Esophagus muscularis mucosa (tissue), 4 donors: ENCODE measurements around the gene PAX5. TPM values are rescaled to one million over a fixed set of nuclear protein-coding genes. Genes with fewer than 3 reads are reported as not detected.

Experiments used
- DNase-seq: peaks from one replicate; pipeline ENCODE4 v3.0.0-alpha.2; 2017; ENCODE audit errors: extremely low spot score
- H3K27ac ChIP-seq, 4 donors: fragments of 200-600 bp; sonication (generic); replicated peaks in 1 of 4; 1 replicate in 3 of 4; 2 replicates in 1 of 4; pipeline ENCODE4 v1.5.1; 2016 to 2019; ENCODE audit warnings: mild to moderate bottlenecking in 1 of 4
- H3K27me3 ChIP-seq, 4 donors: fragments of 200-600 bp; sonication (generic); one replicate each; pipeline versions ENCODE4 v1.5.1 to v1.6.0; 2016 to 2019
- H3K36me3 ChIP-seq, 4 donors: fragments of 200-600 bp; sonication (generic); one replicate each; pipeline ENCODE4 v1.5.1; 2016 to 2019
- H3K4me1 ChIP-seq, 4 donors: fragments of 200-600 bp; sonication (generic); one replicate each; pipeline ENCODE4 v1.5.1; 2016 to 2019
- H3K4me3 ChIP-seq, 4 donors: fragments of 200-600 bp; sonication (generic); 1 replicate in 2 of 4; 2 replicates in 2 of 4; pipeline ENCODE4 v1.5.1; 2016 to 2019; ENCODE audit warnings: mild to moderate bottlenecking in 4 of 4, moderate library complexity in 1 of 4
- H3K9me3 ChIP-seq, 4 donors: fragments of 200-600 bp; sonication (generic); 1 replicate in 3 of 4; 2 replicates in 1 of 4; pipeline ENCODE4 v1.5.1; 2016 to 2019
- EP300 ChIP-seq: sonication (generic); formaldehyde crosslinking; IDR thresholded peaks from one replicate; pipeline ENCODE4 v1.6.1; 2017; ENCODE audit warnings: antibody characterized with exemption
- POLR2A ChIP-seq: fragments of 450-650 bp; IDR thresholded peaks from one replicate; pipeline ENCODE4 v1.6.1; 2017; ENCODE audit warnings: antibody characterized with exemption, moderate library complexity, mild to moderate bottlenecking, low read depth
- POLR2AphosphoS5 ChIP-seq, 2 donors: sonication (generic); formaldehyde crosslinking; IDR thresholded peaks; one replicate each; pipeline ENCODE4 v1.6.1; 2017; ENCODE audit warnings: antibody characterized with exemption in 2 of 2
- WGBS: methylation state at CpG from one replicate; pipeline ENCODE4 v1.1.5; 2018; 5-methylcytosine and 5-hydroxymethylcytosine counted together
- intact Hi-C: fragments of 100-400 bp; cut with DNase I; formaldehyde crosslinking; loops from one replicate; pipeline ENCODE4 v1.15.1; 2023
- total RNA-seq, 4 donors: library from RNA; depleted of rRNA; stranded (reverse); fragments of >200 nt; gene quantifications; one replicate each; pipeline versions ENCODE4 v1.1.0 to v1.2.1, GENCODE V29; 2016
- TF ChIP-seq, protein P1 (sequence below), 3 experiments: fragments of 200-600 bp in 2 of 3; fragments of 450-650 bp in 1 of 3; sonication (generic) in 2 of 3; IDR thresholded peaks; one replicate each; pipeline ENCODE4 v1.5.1; 2017 to 2019; ENCODE audit warnings: antibody characterized with exemption in 3 of 3, mild to moderate bottlenecking in 2 of 3, moderate library complexity in 1 of 3

The PAX5 gene
- total RNA-seq, 4 donors from 2014 or later, result 0.17 TPM; not detected in 3

GRCh38 chr9:36815566-36816348 is 218.3 kb downstream of the PAX5 start:
- Histone ChIP-seq H3K27ac (no peak overlapping the region), H3K4me1 (peaks cover 12 to 21% (median 15%) of the 10 kb centered on the region in 4 donors), H3K9me3 (no peaks in the 10 kb centered on the region), H3K36me3 (no peaks in the 10 kb centered on the region), H3K4me3 (no peak overlapping the region), H3K27me3 (peaks cover 0 to 7% (median 0%) of the 10 kb centered on the region in 4 donors)
- intact Hi-C loops, result no loop called here
- DNase-seq, result no peak
- no peak for TF ChIP-seq POLR2A
- TF ChIP-seq, protein P1, sequence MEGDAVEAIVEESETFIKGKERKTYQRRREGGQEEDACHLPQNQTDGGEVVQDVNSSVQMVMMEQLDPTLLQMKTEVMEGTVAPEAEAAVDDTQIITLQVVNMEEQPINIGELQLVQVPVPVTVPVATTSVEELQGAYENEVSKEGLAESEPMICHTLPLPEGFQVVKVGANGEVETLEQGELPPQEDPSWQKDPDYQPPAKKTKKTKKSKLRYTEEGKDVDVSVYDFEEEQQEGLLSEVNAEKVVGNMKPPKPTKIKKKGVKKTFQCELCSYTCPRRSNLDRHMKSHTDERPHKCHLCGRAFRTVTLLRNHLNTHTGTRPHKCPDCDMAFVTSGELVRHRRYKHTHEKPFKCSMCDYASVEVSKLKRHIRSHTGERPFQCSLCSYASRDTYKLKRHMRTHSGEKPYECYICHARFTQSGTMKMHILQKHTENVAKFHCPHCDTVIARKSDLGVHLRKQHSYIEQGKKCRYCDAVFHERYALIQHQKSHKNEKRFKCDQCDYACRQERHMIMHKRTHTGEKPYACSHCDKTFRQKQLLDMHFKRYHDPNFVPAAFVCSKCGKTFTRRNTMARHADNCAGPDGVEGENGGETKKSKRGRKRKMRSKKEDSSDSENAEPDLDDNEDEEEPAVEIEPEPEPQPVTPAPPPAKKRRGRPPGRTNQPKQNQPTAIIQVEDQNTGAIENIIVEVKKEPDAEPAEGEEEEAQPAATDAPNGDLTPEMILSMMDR (IDR thresholded peaks at IDR 0.05), result no peak
- no peak for TF ChIP-seq EP300
- TF ChIP-seq POLR2AphosphoS5 (IDR thresholded peaks at IDR 0.05), result no peak
- 88% methylated on average over 6 of the region's 7 CpGs for WGBS

DNA sequence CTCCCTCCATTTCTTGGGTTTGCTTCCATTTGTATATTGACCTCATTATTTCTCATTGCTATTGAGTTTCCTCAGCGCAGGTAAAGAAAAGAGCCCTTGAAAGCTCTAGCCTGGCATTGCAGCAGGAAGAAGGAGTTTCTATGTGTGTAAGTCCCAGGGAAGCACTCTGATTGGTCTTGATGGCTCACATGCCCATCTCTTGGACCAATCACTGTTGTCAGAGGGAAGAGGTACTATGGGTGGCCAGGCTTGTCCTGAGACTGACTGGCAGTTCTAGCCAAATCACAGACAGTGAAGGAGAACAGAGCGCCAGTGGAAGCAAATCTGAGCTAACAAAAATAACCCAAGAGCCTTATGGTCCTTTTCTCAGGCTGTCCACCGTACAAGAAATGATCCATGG is 219.0 kb downstream of the PAX5 start:
- no peak overlapping the region for H3K4me3 ChIP-seq
- TF ChIP-seq POLR2A (no peak), EP300 (no peak), POLR2AphosphoS5 (IDR thresholded peaks at IDR 0.05) (no peak)
- TF ChIP-seq, protein P1 (IDR thresholded peaks at IDR 0.05), result no peak
- 95% methylated on average over 3 of the region's 3 CpGs for WGBS
- DNase-seq, result no peak
- intact Hi-C loops, result no loop called here
- H3K9me3 ChIP-seq, result no peaks in the 10 kb centered on the region
- no peak overlapping the region for H3K27ac ChIP-seq
- peaks cover 0 to 7% (median 0%) of the 10 kb centered on the region in 4 donors for H3K27me3 ChIP-seq
- H3K36me3 ChIP-seq, result no peaks in the 10 kb centered on the region
- peaks cover 12 to 21% (median 15%) of the 10 kb centered on the region in 4 donors for H3K4me1 ChIP-seq

DNA sequence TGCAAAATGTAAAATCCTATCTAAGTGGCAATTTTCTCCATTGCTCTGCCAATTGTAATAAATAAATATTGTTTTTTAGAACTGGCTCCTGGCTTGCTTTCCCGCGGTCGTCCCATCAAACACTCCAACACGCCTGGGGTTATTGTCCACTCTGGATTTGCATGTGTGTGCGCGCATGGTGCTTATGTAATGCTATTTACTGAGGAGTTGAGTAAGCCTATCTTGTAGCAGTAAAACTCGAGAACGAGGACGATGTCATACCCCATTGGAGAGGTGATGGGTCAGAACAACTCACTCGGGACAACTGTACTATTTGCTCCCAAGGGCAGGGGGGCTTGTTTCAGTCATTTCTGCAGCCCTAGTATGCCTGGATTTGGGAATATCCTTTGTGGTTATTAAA is 220.9 kb downstream of the PAX5 start:
- DNase-seq, result no peak
- no peak for TF ChIP-seq POLR2A
- TF ChIP-seq EP300, result no peak
- TF ChIP-seq, protein P1 (IDR thresholded peaks at IDR 0.05), result no peak
- no peak for TF ChIP-seq POLR2AphosphoS5 (IDR thresholded peaks at IDR 0.05)
- 86% methylated on average over 10 of the region's 10 CpGs for WGBS
- H3K27ac ChIP-seq, result no peak overlapping the region
- intact Hi-C loops, result no loop called here
- H3K36me3 ChIP-seq, result no peaks in the 10 kb centered on the region
- no peaks in the 10 kb centered on the region for H3K9me3 ChIP-seq
- H3K27me3 ChIP-seq, result peaks cover 0 to 12% (median 0%) of the 10 kb centered on the region in 4 donors
- peaks cover under 1 to 7% (median 3%) of the 10 kb centered on the region in 4 donors for H3K4me1 ChIP-seq
- no peak overlapping the region for H3K4me3 ChIP-seq

- Histone ChIP-seq H3K4me1 (peaks cover 0 to 1% (median 0%) of the 10 kb centered on the region in 4 donors), H3K36me3 (no peaks in the 10 kb centered on the region), H3K27ac (no peak overlapping the region), H3K4me3 (no peak overlapping the region), H3K27me3 (peaks cover 0 to 12% (median 0%) of the 10 kb centered on the region in 4 donors), H3K9me3 (no peaks in the 10 kb centered on the region)
- DNase-seq, result no peak
- intact Hi-C loops, result no loop called here
- TF ChIP-seq, protein P1 (IDR thresholded peaks at IDR 0.05), result no peak
- TF ChIP-seq EP300 (no peak), POLR2A (no peak), POLR2AphosphoS5 (IDR thresholded peaks at IDR 0.05) (no peak)
Observed at GRCh38 chr9:36812556-36812955, 221.5 kb downstream of the PAX5 start.
